Tibial nerve (tissue), 4 donors: ENCODE data around the gene SLCO3A1. TPM values are rescaled to one million over a fixed set of nuclear protein-coding genes. Genes with fewer than 3 reads are reported as not detected.

ENCODE experiments used
- DNase-seq, 2 donors: peaks; one replicate each; pipeline ENCODE4 v3.0.0-alpha.2; 2019; ENCODE audit warnings: low spot score in 2 of 2
- H3K27ac ChIP-seq, 4 donors: fragments of 200-600 bp; sonication (generic) in 3 of 4; one replicate each; pipeline ENCODE4 v1.5.1; 2017 to 2019; ENCODE audit warnings: mild to moderate bottlenecking in 1 of 4
- H3K27me3 ChIP-seq, 2 donors: fragments of 200-600 bp; sonication (generic) in 1 of 2; one replicate each; pipeline versions ENCODE4 v1.5.1 to v1.6.0; 2017 to 2019
- H3K36me3 ChIP-seq, 3 donors: fragments of 200-600 bp; sonication (generic); one replicate each; pipeline ENCODE4 v1.5.1; 2018 to 2019
- H3K4me1 ChIP-seq, 4 donors: fragments of 200-600 bp; sonication (generic) in 3 of 4; one replicate each; pipeline ENCODE4 v1.5.1; 2017 to 2019
- H3K4me3 ChIP-seq, 4 donors: fragments of 200-600 bp; sonication (generic) in 3 of 4; one replicate each; pipeline ENCODE4 v1.5.1; 2017 to 2019; ENCODE audit warnings: mild to moderate bottlenecking in 1 of 4, moderate library complexity in 1 of 4
- H3K9me3 ChIP-seq, 4 donors: fragments of 200-600 bp; sonication (generic) in 3 of 4; one replicate each; pipeline ENCODE4 v1.5.1; 2017 to 2019
- CTCF ChIP-seq, 5 experiments: fragments of 200-600 bp in 3 of 5; fragments of 450-650 bp in 2 of 5; sonication (generic) in 3 of 5; IDR thresholded peaks; one replicate each; pipeline ENCODE4 v1.5.1; 2016 to 2019; ENCODE audit warnings: antibody characterized with exemption in 5 of 5, mild to moderate bottlenecking in 3 of 5, moderate library complexity in 2 of 5
- EP300 ChIP-seq, 2 donors: sonication (generic); formaldehyde crosslinking; IDR thresholded peaks; one replicate each; pipeline ENCODE4 v1.6.1; 2017; ENCODE audit warnings: antibody characterized with exemption in 2 of 2, mild to moderate bottlenecking in 1 of 2
- POLR2A ChIP-seq, 2 donors: fragments of 450-650 bp; IDR thresholded peaks; one replicate each; pipeline ENCODE4 v1.6.1; 2017; ENCODE audit warnings: antibody characterized with exemption in 2 of 2, mild to moderate bottlenecking in 2 of 2, moderate library complexity in 2 of 2
- WGBS, 2 donors: methylation state at CpG; one replicate each; pipeline ENCODE4 v1.1.5; 2018; 5-methylcytosine and 5-hydroxymethylcytosine counted together
- total RNA-seq, 4 donors: library from RNA; depleted of rRNA; stranded (reverse); fragments of >200 nt; gene quantifications; one replicate each; pipeline ENCODE4 v1.1.0, GENCODE V29; 2016

SLCO3A1 gene
- total RNA-seq, 4 donors from 2014 or later = 13.8 to 20.2 (median 14.3) TPM

- no peak overlapping the region for H3K27ac ChIP-seq
- 73 to 74% methylated on average over 6 of the region's 6 CpGs for WGBS, 2 donors
Observed at GRCh38 chr15:92014281-92015030, 160.9 kb downstream of the SLCO3A1 start.

GRCh38 chr15:92017882-92018534 lies 164.5 kb downstream of the SLCO3A1 start:
- peaks cover 0 to 35% (median 0%) of the 10 kb centered on the region in 4 donors for H3K4me1 ChIP-seq
- no peak for TF ChIP-seq POLR2A (IDR thresholded peaks at IDR 0.05)
- no peak for TF ChIP-seq CTCF (IDR thresholded peaks at IDR 0.05)
- TF ChIP-seq EP300 (IDR thresholded peaks at IDR 0.05) = no peak
- H3K27me3 ChIP-seq = no peaks in the 10 kb centered on the region
- H3K36me3 ChIP-seq = no peaks in the 10 kb centered on the region
- H3K4me3 ChIP-seq = no peak overlapping the region
- no peaks in the 10 kb centered on the region for H3K9me3 ChIP-seq
- WGBS, 2 donors = 89 to 94% methylated on average over 10 of the region's 10 CpGs
- DNase-seq = no peak
- no peak overlapping the region for H3K27ac ChIP-seq

More at GRCh38 chr15:92014281-92015030, 160.9 kb downstream of the SLCO3A1 start:
- TF ChIP-seq EP300 (IDR thresholded peaks at IDR 0.05) = no peak
- TF ChIP-seq CTCF (IDR thresholded peaks at IDR 0.05) = no peak
- no peak for TF ChIP-seq POLR2A (IDR thresholded peaks at IDR 0.05)
- Histone ChIP-seq H3K9me3 (no peaks in the 10 kb centered on the region), H3K4me3 (no peak overlapping the region), H3K4me1 (peaks cover 0 to 29% (median 0%) of the 10 kb centered on the region in 4 donors), H3K27me3 (no peaks in the 10 kb centered on the region), H3K36me3 (no peaks in the 10 kb centered on the region)
- DNase-seq = no peak

- H3K27ac ChIP-seq = no peak overlapping the region
- no peak for DNase-seq
- peaks cover 0 to 29% (median 0%) of the 10 kb centered on the region in 4 donors for H3K4me1 ChIP-seq
Observed at GRCh38 chr15:92018535-92019239, 165.2 kb downstream of the SLCO3A1 start.

GRCh38 chr15:92019706-92020105 lies 166.2 kb downstream of the SLCO3A1 start:
- no peak overlapping the region for H3K4me3 ChIP-seq
- H3K27ac ChIP-seq = no peak overlapping the region
- DNase-seq = no peak
- no peaks in the 10 kb centered on the region for H3K36me3 ChIP-seq
- no peaks in the 10 kb centered on the region for H3K9me3 ChIP-seq
- H3K27me3 ChIP-seq = no peaks in the 10 kb centered on the region
- WGBS, 2 donors = 67 to 89% methylated on average over 7 of the region's 7 CpGs
- peaks cover 0 to 27% (median 0%) of the 10 kb centered on the region in 4 donors for H3K4me1 ChIP-seq
- no peak for TF ChIP-seq CTCF (IDR thresholded peaks at IDR 0.05)
- TF ChIP-seq EP300 (IDR thresholded peaks at IDR 0.05) = no peak
- no peak for TF ChIP-seq POLR2A (IDR thresholded peaks at IDR 0.05)

More at GRCh38 chr15:92018535-92019239, 165.2 kb downstream of the SLCO3A1 start:
- 84 to 95% methylated on average over 9 to 10 of the region's 13 CpGs for WGBS, 2 donors
- no peaks in the 10 kb centered on the region for H3K27me3 ChIP-seq
- H3K4me3 ChIP-seq = no peak overlapping the region
- no peaks in the 10 kb centered on the region for H3K9me3 ChIP-seq
- no peaks in the 10 kb centered on the region for H3K36me3 ChIP-seq
- TF ChIP-seq EP300 (IDR thresholded peaks at IDR 0.05) = no peak
- TF ChIP-seq POLR2A (IDR thresholded peaks at IDR 0.05) = no peak
- no peak for TF ChIP-seq CTCF (IDR thresholded peaks at IDR 0.05)
